Measurements from ENCODE around the gene AURKB.
"Not testable (repeated sequence)": the region's sequence is repeated elsewhere in the genome, so short reads cannot be mapped to it uniquely, and the experiment has no call there.

AURKB gene

GRCh38 chr17:8209907-8210760 lies at the start of gene AURKB:
Gene AURKB, minus strand, starts transcription at chr17:8210575. Its CDS starts 351 bp downstream, at chr17:8210224.
- in situ Hi-C loops (cut with HindIII; ENCODE audit: low sequenced_read_pairs) = no loop called here

- in situ Hi-C loops (cut with HindIII; ENCODE audit: low sequenced_read_pairs) = no loop called here
Measured at GRCh38 chr17:8257801-8258200, 47.4 kb upstream of the AURKB start.

DNA sequence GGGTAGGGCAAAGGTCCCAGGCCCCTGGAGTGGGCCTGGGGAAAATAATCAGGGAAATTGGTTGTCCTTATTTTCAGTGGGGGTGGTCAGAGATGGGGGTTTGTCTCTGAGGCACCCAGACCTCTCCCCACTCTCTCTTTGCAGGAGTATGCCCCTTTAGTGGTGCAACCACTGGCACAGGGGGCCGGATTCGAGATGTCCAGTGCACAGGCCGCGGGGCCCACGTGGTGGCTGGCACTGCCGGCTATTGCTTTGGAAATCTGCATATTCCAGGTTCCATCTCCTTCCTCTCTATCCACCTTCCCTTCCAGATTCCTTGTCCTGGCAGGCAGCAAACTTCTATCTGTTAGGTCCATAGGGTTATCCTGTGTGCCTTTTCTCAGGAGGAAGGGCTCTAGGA lies 46.3 kb upstream of the AURKB start:
- in situ Hi-C loops (cut with HindIII; ENCODE audit: low sequenced_read_pairs) = no loop called here

GRCh38 chr17:8256291-8256690 lies 45.9 kb upstream of the AURKB start:
- in situ Hi-C loops (cut with HindIII; ENCODE audit: low sequenced_read_pairs) = no loop called here

GRCh38 chr17:8255499-8255898 lies 45.1 kb upstream of the AURKB start:
- in situ Hi-C loops (cut with HindIII; ENCODE audit: low sequenced_read_pairs) = no loop called here

- in situ Hi-C loops (cut with HindIII; ENCODE audit: low sequenced_read_pairs) = no loop called here
Measured at GRCh38 chr17:8254881-8255280, 44.5 kb upstream of the AURKB start.

GRCh38 chr17:8253801-8254200 lies 43.4 kb upstream of the AURKB start:
- in situ Hi-C loops (cut with HindIII; ENCODE audit: low sequenced_read_pairs) = no loop called here

GRCh38 chr17:8251411-8251810 lies 41.0 kb upstream of the AURKB start:
- in situ Hi-C loops (cut with HindIII; ENCODE audit: low sequenced_read_pairs) = not testable (repeated sequence)

GRCh38 chr17:8249621-8250500 lies 39.5 kb upstream of the AURKB start:
- in situ Hi-C loops (cut with HindIII; ENCODE audit: low sequenced_read_pairs) = no loop called here

DNA sequence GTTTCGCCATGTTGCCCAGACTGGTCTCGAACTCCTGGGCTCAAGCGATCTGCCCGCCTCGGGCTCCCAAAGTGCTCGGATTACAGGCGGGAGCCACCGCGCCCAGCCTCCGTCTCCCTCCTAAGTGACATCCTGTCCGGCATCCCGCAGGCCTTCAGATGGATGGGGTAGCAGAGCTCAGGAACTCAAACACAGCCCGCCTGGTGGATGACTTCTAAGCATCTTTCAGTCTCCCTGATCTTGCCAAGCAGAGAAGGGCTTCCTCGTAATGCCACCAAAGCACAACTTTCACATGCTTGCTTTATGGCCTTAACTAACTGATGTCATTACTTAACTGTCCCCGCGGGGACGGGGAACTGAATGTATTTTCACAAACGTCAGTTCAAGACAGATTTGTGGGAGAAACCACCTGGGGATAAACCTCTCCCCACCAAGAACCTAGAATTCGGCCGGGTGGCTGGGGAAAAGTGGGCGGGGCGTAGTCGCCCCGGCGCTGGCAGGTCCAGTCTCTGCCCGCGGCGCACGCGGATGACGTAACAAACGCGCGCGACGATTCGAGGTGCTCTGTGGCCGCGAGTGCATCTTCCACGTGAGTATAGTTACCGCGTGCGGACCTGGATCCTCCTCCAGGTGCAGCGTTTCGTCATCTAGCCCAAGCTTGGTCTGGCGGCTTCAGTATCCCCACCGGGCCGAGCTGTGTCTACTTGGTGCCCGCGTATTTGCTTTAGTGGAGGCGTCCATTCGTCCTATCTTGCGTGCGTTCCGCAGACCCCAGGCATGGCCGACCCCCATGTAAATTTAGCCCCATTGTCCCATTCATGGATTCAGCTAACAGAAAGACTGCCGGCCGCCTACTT lies 38.6 kb upstream of the AURKB start, which contains the start of gene PFAS:
Gene PFAS, plus strand, starts transcription at position 539 of the 857 bp plus-strand sequence. CDS start 4,649 bp downstream, outside the sequence.
- in situ Hi-C loops (cut with HindIII; ENCODE audit: low sequenced_read_pairs) = no loop called here

DNA sequence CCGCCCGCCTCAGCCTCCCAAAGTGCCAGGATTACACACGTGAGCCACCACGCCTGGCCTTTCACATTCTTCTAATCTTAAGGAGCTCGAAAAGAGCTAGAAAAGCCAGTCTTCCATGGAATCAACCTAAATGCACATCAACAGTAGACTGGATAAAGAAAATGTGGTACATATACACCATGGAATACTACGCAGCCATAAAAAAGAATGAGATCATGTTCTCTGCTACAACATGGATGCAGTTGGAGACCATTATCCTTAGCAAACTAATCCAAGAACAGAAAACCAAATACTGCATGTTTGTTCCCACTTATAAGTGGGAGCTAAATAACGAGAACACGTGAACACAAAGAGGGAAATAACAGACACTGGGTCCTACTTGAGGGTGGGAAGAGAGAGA lies 34.4 kb upstream of the AURKB start:
- in situ Hi-C loops (cut with HindIII; ENCODE audit: low sequenced_read_pairs) = no loop called here

GRCh38 chr17:8243827-8244226 lies 33.5 kb upstream of the AURKB start:
- in situ Hi-C loops (cut with HindIII; ENCODE audit: low sequenced_read_pairs) = no loop called here

- in situ Hi-C loops (cut with HindIII; ENCODE audit: low sequenced_read_pairs) = loop anchor here (10.0 kb wide), 1 partner anchor 67 kb away; no protein-coding TSS in a partner anchor
Measured at GRCh38 chr17:8237886-8238285, 27.5 kb upstream of the AURKB start.

GRCh38 chr17:8237175-8237574 lies 26.8 kb upstream of the AURKB start:
- in situ Hi-C loops (cut with HindIII; ENCODE audit: low sequenced_read_pairs) = loop anchor here (10.0 kb wide), 1 partner anchor 68 kb away; no protein-coding TSS in a partner anchor

DNA sequence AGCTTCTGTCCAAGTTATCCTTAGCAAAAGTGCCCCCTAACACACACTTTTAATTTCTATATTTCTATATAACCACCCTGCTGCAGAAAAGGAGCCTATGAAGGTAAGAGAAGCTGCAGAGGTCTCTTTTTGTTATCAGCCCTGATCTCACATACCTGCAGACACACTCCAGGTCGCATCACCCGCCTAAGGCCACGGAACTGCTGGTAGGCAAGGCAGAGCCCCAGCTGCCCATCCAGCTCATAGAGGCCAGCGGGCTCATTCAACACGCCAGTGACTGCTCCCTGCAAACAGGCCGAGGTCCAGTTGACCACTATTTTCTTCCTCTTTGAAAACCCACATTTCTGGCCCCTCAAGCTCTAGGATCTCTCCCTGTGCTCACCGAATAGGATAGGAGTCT lies 25.3 kb upstream of the AURKB start:
- in situ Hi-C loops (cut with HindIII; ENCODE audit: low sequenced_read_pairs) = loop anchor here (10.0 kb wide), 1 partner anchor 69 kb away; no protein-coding TSS in a partner anchor

DNA sequence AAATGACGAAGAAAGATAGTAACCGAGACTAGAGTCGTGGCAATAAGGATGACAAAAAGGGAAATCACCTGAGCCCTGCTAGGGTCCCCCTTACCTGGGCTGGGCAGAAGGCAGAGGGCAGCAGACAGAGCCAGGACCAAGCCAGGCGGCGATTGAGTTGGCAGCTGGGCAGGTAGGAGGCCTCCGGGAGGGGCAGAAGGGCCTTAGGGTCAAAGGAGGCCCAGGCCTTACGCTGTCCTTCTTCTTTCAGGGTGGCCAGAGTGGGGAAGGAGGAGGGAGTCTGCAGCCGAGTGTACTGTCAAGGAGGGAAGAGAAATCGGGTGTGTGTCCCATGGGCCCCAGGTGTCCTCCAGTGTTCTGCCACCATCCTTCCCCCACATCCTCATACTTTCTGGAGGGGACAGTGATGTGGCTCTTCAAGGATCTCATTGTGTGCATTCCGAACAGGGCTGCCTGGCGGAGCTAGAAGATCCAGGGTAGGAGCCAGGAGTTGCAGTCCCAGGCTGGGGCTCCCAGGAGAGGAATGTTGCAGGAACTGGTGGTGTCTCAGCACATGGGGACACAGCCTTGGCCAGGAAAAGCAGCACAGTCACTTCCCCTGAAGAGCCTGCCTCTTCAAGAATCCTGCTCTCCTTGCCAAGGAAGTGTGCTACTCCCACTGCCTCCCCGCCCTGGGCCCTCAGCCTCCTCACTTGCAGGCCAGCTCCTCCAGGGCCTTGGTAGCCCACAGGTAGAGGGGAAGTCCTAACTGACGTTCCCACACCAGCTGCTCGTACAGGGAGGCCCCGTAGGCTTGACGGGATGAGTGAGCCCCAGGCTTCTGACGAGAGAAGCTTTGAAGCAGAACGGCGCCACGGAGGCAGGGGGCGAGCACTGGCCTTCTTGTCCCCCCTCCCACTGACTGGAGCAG lies 24.2 kb upstream of the AURKB start:
- in situ Hi-C loops (cut with HindIII; ENCODE audit: low sequenced_read_pairs) = loop anchor here (10.0 kb wide), 1 partner anchor 70 kb away; no protein-coding TSS in a partner anchor

GRCh38 chr17:8231701-8232100 lies 21.3 kb upstream of the AURKB start:
- in situ Hi-C loops (cut with HindIII; ENCODE audit: low sequenced_read_pairs) = loop anchor here (10.0 kb wide), 1 partner anchor 73 kb away; no protein-coding TSS in a partner anchor

- in situ Hi-C loops (cut with HindIII; ENCODE audit: low sequenced_read_pairs) = no loop called here
Measured at GRCh38 chr17:8227238-8227581, 16.8 kb upstream of the AURKB start.

DNA sequence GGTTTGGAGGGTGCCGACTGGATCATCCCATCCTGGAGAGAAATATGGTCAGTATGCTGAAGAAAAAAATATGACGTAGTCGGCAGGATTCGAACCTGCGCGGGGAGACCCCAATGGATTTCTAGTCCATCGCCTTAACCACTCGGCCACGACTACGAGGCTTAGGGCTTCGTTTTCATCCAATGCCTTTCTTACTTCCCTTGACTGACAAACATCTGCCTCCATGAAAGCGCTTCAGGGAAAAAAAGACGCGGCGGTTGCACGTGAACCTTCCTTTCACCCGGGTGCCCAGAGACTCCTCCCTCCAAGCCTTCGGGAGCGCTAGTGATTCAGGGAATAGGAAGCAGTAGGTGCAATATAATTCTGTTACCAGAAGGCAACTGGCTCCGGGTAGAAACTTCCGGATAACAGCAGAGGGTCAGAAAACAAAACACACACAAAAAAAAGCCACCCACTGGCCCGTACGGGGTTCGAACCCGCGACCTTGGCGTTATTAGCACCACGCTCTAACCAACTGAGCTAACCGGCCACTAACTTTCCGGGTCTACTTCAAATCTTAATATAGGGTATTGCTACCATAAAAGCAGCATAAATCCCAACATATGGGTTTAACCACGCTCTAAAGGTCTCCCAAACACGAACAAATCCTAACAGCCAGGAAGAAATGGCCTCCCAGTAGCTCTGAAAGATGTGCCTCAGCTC lies 16.3 kb upstream of the AURKB start:
- in situ Hi-C loops (cut with HindIII; ENCODE audit: low sequenced_read_pairs) = no loop called here

Measured in DLD1 (cell line).